ENCODE data around the gene POLR3GL. TPM values are rescaled to one million over a fixed set of nuclear protein-coding genes. Genes with fewer than 3 reads are reported as not detected.
"Not testable (repeated sequence)": the region's sequence is repeated elsewhere in the genome, so short reads cannot be mapped to it uniquely, and the experiment has no call there.

The POLR3GL gene
- total and polyA plus RNA-seq, 2 donors = 37.5 to 89.6 TPM

DNA sequence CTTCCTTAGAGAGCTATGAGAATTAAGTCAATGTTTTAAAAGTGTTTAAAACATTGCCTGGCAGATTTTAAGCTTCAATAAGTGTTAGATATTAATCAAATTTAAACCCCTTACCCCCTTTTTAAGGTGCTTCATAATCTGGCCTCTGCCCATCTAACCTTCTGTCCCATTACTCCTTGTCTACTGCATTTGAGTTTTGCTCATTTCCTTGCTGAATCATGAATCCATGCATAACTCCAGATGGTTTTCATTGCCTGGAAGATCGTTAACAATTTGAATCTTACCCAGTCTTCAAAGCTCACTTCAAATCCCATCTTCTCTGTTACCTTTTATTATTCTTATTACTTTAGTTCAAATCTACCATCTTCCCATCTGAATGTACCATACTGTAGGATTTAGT lies 52.4 kb downstream of the POLR3GL start:
- H3K27me3 ChIP-seq (ENCODE audit: control insufficient read depth in 2 of 2, insufficient read depth in 1 of 2, low read length in 1 of 2) = peaks cover 23 to 61% of the 10 kb centered on the region in 2 donors
- H3K4me3 ChIP-seq (ENCODE audit: low read length in 2 of 2) = no peak overlapping the region
- peaks cover 0 to 8% of the 10 kb centered on the region in 2 donors for H3K4me1 ChIP-seq (ENCODE audit: control insufficient read depth in 2 of 2, insufficient read depth in 2 of 2, low read length in 2 of 2)
- H3K27ac ChIP-seq (ENCODE audit: low read depth in 1 of 2, low read length in 1 of 2) = no peak overlapping the region
- DNase-seq (ENCODE audit: low read depth in 6 of 9, low spot score in 9 of 9) = no peak
- H3K36me3 ChIP-seq (ENCODE audit: control insufficient read depth in 2 of 2, insufficient read depth in 2 of 2, low read length in 1 of 2) = no peaks in the 10 kb centered on the region
- 86% methylated on average over 1 of the region's 1 CpG for WGBS
- H3K9me3 ChIP-seq (ENCODE audit: control insufficient read depth in 2 of 2, insufficient read depth in 1 of 2, low read length in 1 of 2) = peaks cover 0 to 5% of the 10 kb centered on the region in 2 donors

DNA sequence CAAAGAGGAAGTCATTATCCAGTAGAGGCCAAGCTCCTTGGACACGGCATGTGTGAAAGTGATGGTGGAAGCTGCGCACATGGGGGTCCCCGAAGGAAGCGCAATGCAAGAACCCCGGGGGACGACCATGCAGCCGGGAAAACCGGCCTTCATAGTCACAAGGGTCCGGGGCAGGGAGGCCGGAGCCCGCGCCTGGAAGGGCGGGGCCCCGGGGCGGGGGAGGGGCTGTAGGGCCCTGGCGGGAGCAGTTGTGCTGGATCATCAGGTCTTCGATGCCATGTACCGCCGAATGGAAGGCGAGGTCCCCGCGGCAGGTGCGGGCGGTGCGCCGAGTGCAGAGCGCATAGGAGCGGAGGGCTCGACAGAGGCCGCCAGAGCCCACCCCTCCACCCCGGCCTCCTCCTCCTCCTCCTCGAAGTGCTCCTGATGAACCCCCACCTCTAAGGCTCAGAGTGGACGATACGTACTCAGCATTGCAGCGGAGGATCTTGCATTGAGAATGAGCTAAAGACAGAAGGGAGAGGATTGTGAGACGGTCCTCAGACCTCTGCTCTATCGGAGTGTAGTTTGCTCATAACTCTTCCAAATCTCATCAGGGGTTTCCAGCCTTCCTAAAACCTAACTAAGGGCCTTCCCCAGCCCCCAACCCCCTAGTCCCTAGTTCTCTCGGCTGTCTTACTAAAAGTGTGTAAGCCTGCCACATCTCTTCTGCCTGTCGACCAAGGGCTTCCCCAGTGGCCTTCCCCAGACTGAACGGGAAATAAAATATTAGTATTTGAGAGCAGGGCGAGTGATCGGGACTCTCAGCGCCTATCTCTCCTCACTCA lies 55.0 kb downstream of the POLR3GL start:
- no peaks in the 10 kb centered on the region for H3K36me3 ChIP-seq (ENCODE audit: control insufficient read depth in 2 of 2, insufficient read depth in 2 of 2, low read length in 1 of 2)
- H3K4me3 ChIP-seq (ENCODE audit: low read length in 2 of 2) = no peak overlapping the region
- H3K9me3 ChIP-seq (ENCODE audit: control insufficient read depth in 2 of 2, insufficient read depth in 1 of 2, low read length in 1 of 2) = peaks cover 0 to 5% of the 10 kb centered on the region in 2 donors
- peaks cover 0 to 8% of the 10 kb centered on the region in 2 donors for H3K4me1 ChIP-seq (ENCODE audit: control insufficient read depth in 2 of 2, insufficient read depth in 2 of 2, low read length in 2 of 2)
- no peak overlapping the region for H3K27ac ChIP-seq (ENCODE audit: low read depth in 1 of 2, low read length in 1 of 2)
- WGBS = 19% methylated on average over 43 of the region's 43 CpGs
- no peak for DNase-seq (ENCODE audit: low read depth in 6 of 9, low spot score in 9 of 9)
- H3K27me3 ChIP-seq (ENCODE audit: control insufficient read depth in 2 of 2, insufficient read depth in 1 of 2, low read length in 1 of 2) = peaks cover 23 to 69% of the 10 kb centered on the region in 2 donors

DNA sequence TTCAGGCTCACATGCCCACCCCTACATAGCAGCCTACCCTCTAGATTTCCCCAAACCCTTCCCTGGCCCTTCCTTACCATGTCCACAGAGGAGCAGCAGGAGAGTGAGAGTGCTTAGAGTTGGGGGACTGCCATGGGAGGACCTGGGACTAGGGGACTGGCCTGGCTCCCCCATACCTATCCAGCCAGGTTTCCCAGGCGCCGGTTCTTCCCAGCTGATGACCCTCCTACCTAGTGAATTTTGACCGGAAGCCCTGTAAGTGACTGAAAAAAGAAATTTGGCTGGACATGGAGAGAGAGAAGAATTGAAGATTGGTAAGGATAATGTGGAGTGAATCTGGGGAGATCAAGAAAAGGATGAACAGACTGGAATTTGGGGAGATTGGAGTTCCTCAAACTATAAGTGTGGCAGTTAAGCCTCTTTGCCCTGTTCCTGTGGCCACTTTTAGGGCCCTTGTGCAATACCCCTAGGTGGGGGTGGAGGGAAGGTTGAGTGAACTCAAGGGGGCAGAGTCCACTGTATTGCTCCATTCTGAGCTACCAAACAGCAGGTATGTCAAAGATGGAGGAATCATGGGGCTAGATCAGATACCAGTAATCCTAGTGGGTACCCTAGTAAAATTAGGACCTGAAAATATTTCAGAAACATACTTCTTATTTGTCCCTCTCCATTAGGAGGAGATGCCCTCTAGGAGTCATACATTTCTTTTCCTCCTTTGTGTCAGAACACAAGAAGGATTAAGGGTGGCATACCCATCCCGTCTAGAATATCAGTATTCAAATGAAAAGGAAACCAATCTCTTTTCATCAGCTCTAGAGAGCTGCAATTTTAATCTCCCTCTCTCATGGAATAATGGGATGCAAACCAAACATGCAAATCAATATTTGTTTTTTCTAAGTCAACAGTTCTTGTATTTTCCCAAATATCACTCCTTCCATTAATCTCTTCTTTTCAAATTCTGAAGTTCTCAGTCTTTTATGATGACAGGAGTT lies 55.9 kb downstream of the POLR3GL start:
- Histone ChIP-seq H3K4me1 (ENCODE audit: control insufficient read depth in 2 of 2, insufficient read depth in 2 of 2, low read length in 2 of 2) (peaks cover 0 to 8% of the 10 kb centered on the region in 2 donors), H3K36me3 (ENCODE audit: control insufficient read depth in 2 of 2, insufficient read depth in 2 of 2, low read length in 1 of 2) (no peaks in the 10 kb centered on the region), H3K9me3 (ENCODE audit: control insufficient read depth in 2 of 2, insufficient read depth in 1 of 2, low read length in 1 of 2) (peaks cover 0 to 5% of the 10 kb centered on the region in 2 donors), H3K4me3 (ENCODE audit: low read length in 2 of 2) (no peak overlapping the region), H3K27ac (ENCODE audit: low read depth in 1 of 2, low read length in 1 of 2) (no peak overlapping the region), H3K27me3 (ENCODE audit: control insufficient read depth in 2 of 2, insufficient read depth in 1 of 2, low read length in 1 of 2) (peaks cover 23 to 69% of the 10 kb centered on the region in 2 donors)
- 94% methylated on average over 4 of the region's 4 CpGs for WGBS
- no peak for DNase-seq (ENCODE audit: low read depth in 6 of 9, low spot score in 9 of 9)

DNA sequence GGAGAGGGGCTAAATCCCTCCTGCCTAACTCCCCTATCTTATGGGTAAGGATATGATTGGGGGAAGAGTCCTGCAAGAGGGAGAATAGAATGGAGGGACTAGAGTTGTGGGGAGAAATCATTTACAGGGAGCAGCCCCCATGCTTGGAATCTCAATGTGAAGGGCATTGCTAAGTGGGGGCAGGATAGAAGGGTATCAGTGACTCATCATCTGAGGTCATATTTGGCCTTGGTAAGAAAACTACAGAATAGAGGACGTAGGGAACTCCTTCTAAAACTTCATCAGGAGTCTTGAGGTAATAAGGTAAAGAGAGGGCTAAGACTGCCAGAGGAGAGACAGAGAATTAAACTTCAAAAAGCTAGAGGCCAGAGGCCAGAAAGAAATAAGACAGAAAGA lies 56.6 kb downstream of the POLR3GL start:
- DNase-seq (ENCODE audit: low read depth in 6 of 9, low spot score in 9 of 9) = no peak
- H3K4me1 ChIP-seq (ENCODE audit: control insufficient read depth in 2 of 2, insufficient read depth in 2 of 2, low read length in 2 of 2) = peaks cover 0 to 8% of the 10 kb centered on the region in 2 donors
- H3K36me3 ChIP-seq (ENCODE audit: control insufficient read depth in 2 of 2, insufficient read depth in 2 of 2, low read length in 1 of 2) = no peaks in the 10 kb centered on the region
- WGBS = 85% methylated on average over 1 of the region's 1 CpG
- no peak overlapping the region for H3K4me3 ChIP-seq (ENCODE audit: low read length in 2 of 2)
- H3K27ac ChIP-seq (ENCODE audit: low read depth in 1 of 2, low read length in 1 of 2) = no peak overlapping the region
- H3K27me3 ChIP-seq (ENCODE audit: control insufficient read depth in 2 of 2, insufficient read depth in 1 of 2, low read length in 1 of 2) = peaks cover 23 to 67% of the 10 kb centered on the region in 2 donors
- peaks cover 0 to 5% of the 10 kb centered on the region in 2 donors for H3K9me3 ChIP-seq (ENCODE audit: control insufficient read depth in 2 of 2, insufficient read depth in 1 of 2, low read length in 1 of 2)

DNA sequence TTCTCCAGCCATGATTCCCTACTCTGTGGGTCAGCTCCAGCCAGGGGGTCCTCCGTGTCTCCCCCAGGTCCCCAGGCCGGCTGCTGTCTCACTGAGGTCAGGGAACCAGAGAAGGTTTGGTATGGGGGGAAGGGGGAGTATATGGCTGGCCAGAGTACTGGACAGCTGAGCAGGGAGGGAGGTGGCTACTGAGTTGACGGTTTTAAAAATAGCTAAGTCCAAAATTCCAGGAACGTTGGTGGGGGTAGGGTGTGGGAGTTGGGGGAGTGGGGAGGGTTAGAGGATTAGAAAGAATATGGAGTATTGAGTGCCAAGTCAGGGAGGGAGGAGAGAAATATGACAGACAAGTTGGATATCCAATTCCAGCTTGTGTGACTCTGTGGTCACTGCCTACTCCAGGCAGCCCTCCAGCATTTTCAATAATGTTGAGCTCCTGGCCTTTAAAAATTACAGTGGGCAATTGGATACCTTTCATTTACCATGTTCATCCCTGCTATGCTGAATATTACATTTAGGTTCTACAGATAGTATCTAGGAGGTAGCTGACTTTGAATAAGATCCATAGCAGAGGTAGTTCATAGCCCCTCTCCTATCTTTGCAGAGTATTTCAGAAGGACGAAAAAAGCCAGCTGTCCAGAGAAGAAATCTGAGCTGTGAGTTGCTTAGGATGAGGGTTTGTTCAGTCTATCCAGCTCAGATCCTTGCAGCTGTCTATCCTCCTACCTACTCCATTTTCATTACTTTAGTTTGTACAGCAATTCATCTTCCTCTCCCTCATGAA lies 57.3 kb downstream of the POLR3GL start, which contains the start of gene HJV:
HJV (minus strand) TSS at position 114 of the 781 bp plus-strand sequence. CDS start 1,504 bp downstream, outside the sequence.
- Histone ChIP-seq H3K36me3 (ENCODE audit: control insufficient read depth in 2 of 2, insufficient read depth in 2 of 2, low read length in 1 of 2) (no peaks in the 10 kb centered on the region), H3K4me1 (ENCODE audit: control insufficient read depth in 2 of 2, insufficient read depth in 2 of 2, low read length in 2 of 2) (peaks cover 0 to 8% of the 10 kb centered on the region in 2 donors), H3K27me3 (ENCODE audit: control insufficient read depth in 2 of 2, insufficient read depth in 1 of 2, low read length in 1 of 2) (peaks cover 23 to 59% of the 10 kb centered on the region in 2 donors), H3K27ac (ENCODE audit: low read depth in 1 of 2, low read length in 1 of 2) (no peak within 1 kb of the TSS), H3K4me3 (ENCODE audit: low read length in 2 of 2) (no peak within 1 kb of the TSS), H3K9me3 (ENCODE audit: control insufficient read depth in 2 of 2, insufficient read depth in 1 of 2, low read length in 1 of 2) (peaks cover 0 to 5% of the 10 kb centered on the region in 2 donors)
- no peak for DNase-seq (ENCODE audit: low read depth in 6 of 9, low spot score in 9 of 9)
- WGBS = 90% methylated on average over 5 of the region's 5 CpGs

DNA sequence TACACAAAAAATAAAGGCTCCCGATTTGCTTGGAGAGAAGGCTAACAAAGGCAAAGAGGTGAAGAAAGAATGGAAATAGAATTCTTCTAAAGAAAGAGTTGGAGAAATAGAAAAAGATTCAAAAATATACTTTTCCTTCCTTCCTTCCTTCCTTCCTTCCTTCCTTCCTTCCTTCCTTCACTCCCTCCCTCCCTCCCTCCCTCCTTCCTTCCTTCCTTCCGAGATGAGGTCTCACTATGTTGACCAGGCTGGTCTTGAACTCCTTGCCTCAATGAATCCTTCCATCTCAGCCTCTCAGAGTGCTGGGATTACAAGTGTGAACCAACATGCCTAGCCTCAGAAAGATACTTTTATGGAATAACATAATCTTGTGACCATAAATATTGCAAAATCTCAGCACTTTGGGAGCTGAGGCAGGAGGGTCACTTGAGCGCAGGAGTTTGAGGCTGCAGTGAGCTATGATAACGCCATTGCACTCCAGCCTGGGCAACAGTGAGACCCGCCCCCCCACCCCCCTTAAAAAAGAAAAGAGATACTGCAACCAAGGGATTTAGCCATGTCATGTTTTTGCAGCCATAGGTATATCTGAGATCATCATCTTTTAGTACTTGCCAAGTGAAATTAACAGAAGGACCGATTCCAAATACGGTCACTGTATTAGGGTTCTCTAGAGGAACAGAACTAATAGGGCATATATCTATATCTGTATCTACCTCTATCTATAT lies 58.1 kb downstream of the POLR3GL start:
- H3K36me3 ChIP-seq (ENCODE audit: control insufficient read depth in 2 of 2, insufficient read depth in 2 of 2, low read length in 1 of 2) = no peaks in the 10 kb centered on the region
- H3K27me3 ChIP-seq (ENCODE audit: control insufficient read depth in 2 of 2, insufficient read depth in 1 of 2, low read length in 1 of 2) = peaks cover 20 to 53% of the 10 kb centered on the region in 2 donors
- H3K4me1 ChIP-seq (ENCODE audit: control insufficient read depth in 2 of 2, insufficient read depth in 2 of 2, low read length in 2 of 2) = peaks cover 0 to 8% of the 10 kb centered on the region in 2 donors
- WGBS = 94% methylated on average over 7 of the region's 7 CpGs
- no peak overlapping the region for H3K4me3 ChIP-seq (ENCODE audit: low read length in 2 of 2)
- DNase-seq (ENCODE audit: low read depth in 6 of 9, low spot score in 9 of 9) = no peak
- peaks cover 0 to 5% of the 10 kb centered on the region in 2 donors for H3K9me3 ChIP-seq (ENCODE audit: control insufficient read depth in 2 of 2, insufficient read depth in 1 of 2, low read length in 1 of 2)
- H3K27ac ChIP-seq (ENCODE audit: low read depth in 1 of 2, low read length in 1 of 2) = no peak overlapping the region

DNA sequence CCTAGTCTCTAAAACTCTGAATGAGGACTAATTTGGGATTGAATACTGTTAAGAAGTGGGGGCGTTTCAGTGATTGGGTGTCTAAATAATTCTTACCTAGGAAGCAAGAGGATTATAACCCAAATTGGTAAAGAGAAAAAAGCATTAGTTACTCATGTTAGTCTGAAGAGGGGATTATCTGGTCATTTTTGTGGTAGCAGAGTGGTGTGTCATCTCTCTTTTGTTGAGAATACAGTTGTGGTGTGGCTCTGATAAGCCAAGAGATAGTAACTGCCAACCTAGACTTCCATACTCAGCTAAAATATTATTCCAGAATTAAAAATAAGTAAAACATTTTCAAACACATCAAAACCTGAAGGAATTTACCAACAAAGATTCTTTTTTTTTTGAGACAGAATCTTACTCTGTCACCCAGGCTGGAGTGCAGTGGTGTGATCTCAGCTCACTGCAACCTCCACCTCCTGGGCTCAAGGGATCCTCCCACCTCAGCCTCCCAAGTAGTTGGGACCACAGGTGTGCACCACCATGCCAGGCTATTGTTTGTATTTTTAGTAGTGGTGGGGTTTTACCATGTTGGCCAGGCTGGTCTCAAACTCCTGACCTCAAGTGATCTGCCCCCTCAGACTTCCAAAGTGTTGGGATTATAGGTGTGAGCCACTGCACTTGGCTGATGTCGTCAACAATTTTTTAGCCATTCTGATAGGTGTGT lies 61.5 kb downstream of the POLR3GL start:
- H3K27me3 ChIP-seq (ENCODE audit: control insufficient read depth in 2 of 2, insufficient read depth in 1 of 2, low read length in 1 of 2) = peaks cover 0 to 20% of the 10 kb centered on the region in 2 donors
- H3K9me3 ChIP-seq (ENCODE audit: control insufficient read depth in 2 of 2, insufficient read depth in 1 of 2, low read length in 1 of 2); H3K4me3 ChIP-seq (ENCODE audit: low read length in 2 of 2); H3K27ac ChIP-seq (ENCODE audit: low read depth in 1 of 2, low read length in 1 of 2); DNase-seq (ENCODE audit: low read depth in 6 of 9, low spot score in 9 of 9); H3K36me3 ChIP-seq (ENCODE audit: control insufficient read depth in 2 of 2, insufficient read depth in 2 of 2, low read length in 1 of 2); H3K4me1 ChIP-seq (ENCODE audit: control insufficient read depth in 2 of 2, insufficient read depth in 2 of 2, low read length in 2 of 2): not testable (repeated sequence)
- 98% methylated on average over 2 of the region's 2 CpGs for WGBS
